LNCAP (cell line): Measurements from ENCODE around the gene TRPV4.

ENCODE experiments used
- CTCF ChIP-seq: fragments of 450-650 bp; IDR thresholded peaks from 2 replicates; pipeline ENCODE4 v1.5.1; 2017; ENCODE audit warnings: mild to moderate bottlenecking

Gene TRPV4

DNA sequence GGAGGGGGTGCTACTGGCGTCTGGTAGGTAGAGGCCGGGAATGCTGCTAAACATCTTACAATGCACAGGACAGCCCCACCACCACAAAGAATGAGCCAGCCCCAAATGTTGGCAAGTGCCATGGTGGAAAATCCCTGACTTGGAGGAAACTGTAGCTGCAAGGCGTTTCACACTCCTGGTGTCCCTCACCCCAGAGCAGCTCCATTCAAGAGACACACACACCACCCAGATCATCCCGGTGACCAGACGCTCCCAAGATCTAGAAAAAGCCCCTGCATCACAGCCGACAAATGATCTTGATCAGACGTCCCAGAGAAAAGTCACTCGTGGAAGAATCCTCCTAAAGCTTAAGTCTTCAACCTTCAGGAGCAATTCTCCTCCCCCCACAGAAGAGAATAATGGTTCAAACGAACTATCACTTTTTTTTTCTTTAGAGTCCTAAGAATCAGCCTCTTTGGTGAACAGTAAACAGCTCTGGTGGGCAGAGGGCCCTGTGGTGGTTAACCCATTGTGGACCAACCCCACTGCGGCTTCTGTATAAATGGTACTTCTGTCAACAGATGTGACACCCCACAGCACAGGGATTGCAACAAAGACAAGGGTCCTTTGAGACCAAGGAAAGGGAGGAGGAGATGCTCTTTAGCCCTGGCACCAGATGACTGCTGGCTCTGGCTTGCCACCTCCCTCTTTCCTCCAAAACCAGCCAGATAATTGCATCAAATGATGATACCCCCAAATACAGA lies 44.5 kb upstream of the TRPV4 start:
- TF ChIP-seq CTCF: no peak

DNA sequence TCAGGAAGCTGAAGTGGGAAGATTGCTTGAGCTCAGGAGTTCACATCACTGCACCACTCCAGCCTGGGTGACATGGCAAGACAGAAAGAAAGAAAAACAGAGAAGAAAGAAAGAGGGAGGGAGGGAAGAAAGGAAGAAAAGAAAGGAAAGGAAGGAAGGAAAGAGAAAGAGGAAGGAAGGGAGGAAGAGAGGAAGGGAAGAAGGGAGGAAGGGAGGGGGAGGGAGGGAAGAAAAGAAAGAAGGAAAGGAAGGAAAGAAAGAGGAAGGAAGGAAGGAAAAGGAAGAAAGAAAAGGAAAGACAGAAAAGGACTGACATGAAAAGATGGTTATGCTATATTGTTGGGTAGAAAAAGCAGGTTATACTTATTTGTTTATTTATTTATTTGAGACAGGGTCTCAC lies 43.2 kb upstream of the TRPV4 start:
- TF ChIP-seq CTCF: no peak

DNA sequence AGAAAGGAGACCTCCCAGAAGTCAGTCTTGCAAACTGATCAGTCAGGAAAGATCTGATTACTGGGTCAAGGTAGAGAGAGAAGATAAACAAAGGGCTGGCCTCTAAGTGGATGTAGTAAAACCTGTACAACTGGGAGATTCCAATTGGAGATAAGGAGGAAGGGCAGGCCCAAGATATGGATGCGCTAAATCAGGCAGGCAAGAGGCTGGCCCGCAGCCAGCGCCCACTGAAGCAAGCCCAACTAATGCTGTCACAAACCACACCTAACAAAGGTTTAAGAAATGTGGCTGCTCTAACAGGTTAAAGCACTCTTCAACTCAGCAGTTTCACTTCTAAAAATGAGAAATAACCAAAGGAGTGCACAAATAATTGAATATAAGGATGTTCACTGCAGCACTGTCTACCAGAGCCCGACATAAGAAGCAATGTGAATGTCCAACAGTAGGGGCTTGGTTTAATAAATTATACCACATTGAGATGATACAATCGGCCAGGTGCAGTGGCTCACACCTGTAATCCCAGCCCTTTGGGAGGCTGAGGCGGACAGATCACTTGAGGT lies 42.5 kb upstream of the TRPV4 start:
- no peak for TF ChIP-seq CTCF

GRCh38 chr12:109873653-109874052 lies 40.5 kb upstream of the TRPV4 start:
- TF ChIP-seq CTCF: no peak

GRCh38 chr12:109871668-109872314 lies 38.6 kb upstream of the TRPV4 start:
- TF ChIP-seq CTCF: no peak

- no peak for TF ChIP-seq CTCF
Observed at GRCh38 chr12:109870648-109871047, 37.5 kb upstream of the TRPV4 start.

DNA sequence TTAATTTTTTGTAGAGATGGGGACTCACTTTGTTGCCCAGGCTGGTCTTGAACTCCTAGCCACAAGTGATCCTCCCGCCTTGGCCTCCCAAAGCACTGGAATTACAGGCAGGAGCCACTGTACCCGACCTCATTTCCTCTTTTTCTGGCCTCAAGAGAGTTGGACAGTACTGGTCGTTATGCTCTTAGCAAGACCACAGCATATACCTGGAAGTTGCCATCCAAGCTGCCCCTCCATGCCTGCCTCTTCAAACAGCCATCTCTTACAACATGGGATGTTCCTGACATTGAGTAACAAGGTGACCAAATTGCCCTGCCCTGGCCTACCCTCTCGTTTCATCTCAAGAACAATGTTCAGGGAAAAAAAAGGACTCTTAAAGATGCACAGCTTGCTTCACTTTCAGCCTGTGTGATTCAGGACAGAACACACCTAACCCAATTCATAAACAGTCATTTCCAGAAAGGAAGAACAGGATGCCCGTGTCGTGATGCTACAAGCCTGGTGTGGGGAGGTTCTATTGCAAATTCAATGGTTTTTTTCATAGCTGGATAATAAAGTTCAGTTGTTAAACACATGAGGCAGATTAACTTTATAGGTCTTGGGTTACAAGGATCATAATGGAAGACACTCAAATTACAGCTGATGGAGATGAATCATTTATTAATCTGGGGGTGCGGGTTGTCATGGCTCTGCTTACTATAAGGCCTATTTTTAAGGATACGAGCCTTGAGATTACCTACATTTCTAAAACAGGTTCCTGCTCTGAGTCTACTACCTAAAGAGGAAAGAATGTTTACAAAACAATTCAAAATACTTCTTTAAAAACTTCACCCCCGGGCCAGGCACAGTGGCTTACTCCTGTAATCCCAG lies 35.2 kb upstream of the TRPV4 start:
- no peak for TF ChIP-seq CTCF
